ENCODE measurements around the gene GIPC2. TPM values are rescaled to one million over a fixed set of nuclear protein-coding genes. Genes with fewer than 3 reads are reported as not detected.
"Not testable (repeated sequence)": the region's sequence is repeated elsewhere in the genome, so short reads cannot be mapped to it uniquely, and the experiment has no call there.

Gene GIPC2
- total RNA-seq, 1 experiment from 2014 or later = 13.4 TPM

DNA sequence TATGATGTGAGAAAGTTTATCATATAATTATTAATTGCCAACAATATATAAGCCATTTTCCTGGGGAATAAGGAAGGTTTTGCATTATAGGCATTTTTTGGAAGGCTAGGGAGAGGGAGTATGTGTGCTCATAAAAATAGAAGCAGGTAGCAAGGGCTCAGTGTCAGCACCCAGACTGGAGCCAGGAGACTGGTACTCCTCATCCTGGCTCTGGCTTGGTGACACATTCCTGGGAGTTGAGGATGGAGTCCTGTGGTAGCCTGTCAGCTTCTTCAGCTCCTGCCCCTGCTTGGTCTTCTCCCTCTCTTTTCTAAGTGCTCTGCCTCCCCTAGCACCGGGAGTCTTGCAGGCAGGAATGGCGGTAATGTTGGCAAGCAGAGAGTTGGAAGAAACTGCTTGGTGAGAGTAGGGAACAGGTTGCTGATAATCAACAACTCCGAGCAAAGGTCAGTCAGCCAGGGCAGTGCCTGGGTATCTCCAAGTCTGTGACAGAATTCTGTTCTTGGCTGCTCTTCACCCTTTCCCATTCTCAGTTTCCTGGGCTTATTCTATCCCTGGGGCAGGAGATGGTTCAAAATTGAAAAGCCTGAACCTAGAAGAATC is 23.0 kb downstream of the GIPC2 start:
- DNase-seq (ENCODE audit: low spot score) = peak; percentile 21

DNA sequence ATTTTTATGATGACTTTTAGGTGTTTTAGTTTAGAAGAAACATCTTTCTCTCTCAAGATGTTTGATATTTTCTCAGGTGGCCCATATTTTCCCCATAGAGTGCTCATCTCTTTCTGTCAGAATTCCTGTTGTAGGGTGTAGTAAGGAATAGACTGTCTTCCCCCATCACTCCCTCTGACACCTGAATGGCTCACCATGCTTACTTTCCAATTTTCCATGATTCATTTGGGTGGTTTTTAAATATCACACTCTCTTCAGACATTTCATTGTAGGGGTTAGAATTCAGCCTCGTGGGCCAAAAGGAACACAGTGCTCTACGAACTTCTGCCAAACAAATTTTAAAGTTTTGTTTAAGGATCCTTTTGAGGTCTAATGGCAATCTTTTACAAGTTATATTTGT is 24.0 kb downstream of the GIPC2 start:
- DNase-seq (ENCODE audit: low spot score) = no peak

DNA sequence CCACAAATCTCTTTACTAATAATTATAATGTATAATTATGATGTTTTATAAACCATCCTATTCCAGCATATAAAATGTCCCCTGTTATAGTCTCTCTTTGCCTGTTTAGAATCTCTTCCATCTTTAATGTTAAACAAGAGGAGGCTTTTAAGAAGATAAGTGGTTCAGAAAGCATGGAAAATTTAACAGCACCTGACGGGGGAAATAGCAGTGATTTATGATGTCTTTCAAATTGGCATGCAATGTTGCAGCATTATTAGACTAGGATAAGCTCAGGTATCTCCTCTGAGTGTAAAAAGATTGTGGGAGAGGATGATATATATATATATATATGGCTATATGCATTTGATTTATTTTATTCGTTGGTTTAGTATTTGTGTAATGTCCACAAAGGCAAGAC is 24.4 kb downstream of the GIPC2 start:
- DNase-seq (ENCODE audit: low spot score) = no peak

DNA sequence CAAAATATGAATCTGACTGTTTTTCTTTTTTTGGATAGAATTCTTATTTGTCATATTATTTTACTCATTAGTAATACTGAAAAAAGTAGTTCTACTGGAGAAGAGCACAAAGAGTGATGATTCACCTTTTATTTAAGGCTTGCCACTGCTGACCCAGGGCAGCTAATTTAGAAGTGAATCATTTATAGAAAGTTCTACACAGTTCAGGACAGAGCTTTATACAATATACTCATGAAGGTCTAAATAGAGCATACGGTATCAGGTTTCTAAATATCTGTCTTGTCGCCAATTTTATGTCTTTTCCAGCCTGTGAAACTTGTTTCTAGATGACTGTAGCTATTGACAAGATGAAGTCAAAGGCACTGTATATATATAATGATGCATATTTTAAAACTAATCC is 25.0 kb downstream of the GIPC2 start:
- DNase-seq (ENCODE audit: low spot score) = no peak

DNA sequence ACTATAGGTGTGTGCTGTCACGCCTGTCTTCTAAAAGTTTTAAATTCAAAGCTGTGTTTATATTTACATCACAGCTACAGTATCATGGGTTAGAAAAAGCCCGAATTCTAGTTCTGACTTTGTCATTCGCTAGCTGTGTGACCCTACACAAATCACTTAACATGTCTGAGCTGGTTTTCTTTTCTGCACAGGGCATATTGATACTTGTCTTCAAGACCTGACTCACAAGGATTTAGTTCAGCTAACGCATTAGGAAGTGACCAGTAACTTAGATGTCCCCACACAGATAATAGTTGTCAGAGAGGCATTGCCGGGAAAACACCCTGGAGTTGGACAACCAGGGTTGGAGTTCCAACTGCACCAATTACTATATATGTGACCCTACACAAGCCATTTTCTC is 25.9 kb downstream of the GIPC2 start:
- no peak for DNase-seq (ENCODE audit: low spot score)

DNA sequence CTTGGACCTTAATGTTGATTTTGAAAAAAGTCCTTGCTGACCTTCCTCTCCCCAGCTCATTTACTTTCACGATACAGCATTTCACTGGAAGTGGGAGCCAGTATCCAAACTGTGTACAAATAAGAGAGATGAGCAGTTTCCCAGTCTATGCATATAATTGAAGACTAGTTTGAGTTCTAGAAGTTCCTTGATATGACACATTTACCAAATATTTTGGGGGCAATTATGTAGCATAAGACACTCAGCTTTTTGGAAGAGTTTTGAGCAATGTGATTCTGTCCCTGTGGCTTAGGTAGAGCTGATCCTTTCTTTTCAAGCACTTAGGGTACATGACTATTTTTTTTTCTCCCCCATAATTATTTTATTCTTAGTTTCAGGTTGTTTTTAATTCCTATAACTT is 26.4 kb downstream of the GIPC2 start:
- DNase-seq (ENCODE audit: low spot score) = no peak

DNA sequence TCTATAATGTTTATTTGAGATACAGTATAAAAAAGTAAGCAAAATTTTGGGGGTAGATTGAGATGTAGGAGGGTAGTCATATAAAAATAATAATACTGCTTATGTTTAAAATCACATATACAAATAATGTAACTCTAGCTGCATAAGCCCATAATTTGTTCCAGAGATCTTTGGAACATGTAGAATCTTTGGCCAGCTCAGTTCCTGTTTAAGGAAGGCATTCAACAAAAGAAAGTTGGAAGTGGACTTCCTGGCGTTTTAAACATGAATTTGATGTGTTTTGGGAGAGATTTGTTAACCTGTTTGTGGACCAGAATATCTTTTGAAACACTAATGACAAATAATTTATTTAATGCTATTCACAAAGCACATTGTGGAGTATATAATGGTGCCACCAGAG is 27.7 kb downstream of the GIPC2 start:
- DNase-seq (ENCODE audit: low spot score) = no peak

DNA sequence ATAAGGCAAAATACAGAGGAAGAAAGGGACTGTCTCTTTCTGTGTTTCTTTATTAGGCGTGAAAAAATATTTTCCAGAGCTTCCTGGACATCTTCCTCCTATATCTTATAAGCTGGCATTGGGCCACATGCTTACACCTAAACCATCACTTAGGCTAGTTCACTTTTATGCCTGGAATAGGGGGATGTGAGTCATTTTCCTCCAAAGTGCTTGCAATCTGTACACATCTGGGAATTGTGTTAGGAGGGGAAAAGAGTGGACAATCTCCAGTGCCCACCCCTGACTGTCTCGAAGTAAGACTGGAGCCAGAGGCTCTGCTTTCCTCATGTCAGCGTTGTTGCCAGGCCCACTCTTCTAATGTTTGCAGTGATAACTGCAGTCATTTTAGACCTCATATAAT is 29.9 kb downstream of the GIPC2 start:
- no peak for DNase-seq (ENCODE audit: low spot score)

DNA sequence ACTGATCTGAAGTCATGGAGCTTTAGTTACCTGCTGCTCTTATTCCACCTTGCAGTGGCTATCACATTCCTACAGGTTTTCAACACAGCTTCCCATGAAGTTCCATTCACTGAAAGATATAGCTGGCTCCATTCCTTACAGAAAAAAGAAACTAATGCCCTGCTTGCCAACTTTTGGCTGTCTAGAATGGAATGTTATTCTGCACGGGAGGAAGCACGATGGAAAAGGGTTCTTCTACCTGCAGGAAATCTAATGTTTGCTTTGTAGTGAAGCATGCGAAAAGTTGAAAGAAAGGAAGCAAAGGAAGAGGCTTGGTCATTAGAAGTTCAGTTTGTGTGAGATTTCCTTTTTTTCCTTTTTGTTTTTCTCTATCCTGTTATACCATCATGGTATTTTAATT is 32.6 kb downstream of the GIPC2 start:
- DNase-seq (ENCODE audit: low spot score) = no peak

DNA sequence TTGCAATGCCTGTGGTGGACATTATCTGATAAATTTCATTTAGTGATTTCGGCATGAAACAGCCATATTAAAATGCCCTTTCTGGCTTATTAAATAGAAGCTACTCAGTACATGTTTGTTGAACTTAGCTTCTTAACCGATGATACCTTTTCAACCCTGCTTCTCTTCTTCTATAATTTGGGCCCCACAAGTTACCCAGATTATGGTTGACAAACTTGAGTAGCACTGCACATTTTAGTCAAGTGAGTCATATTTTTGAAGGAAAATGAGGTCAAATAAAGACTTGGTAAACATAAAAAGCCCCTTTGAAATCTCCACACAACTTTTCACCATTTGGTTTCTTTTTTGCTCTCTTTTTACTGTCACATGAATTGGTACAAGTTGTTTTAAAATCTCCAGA is 33.8 kb downstream of the GIPC2 start:
- no peak for DNase-seq (ENCODE audit: low spot score)

DNA sequence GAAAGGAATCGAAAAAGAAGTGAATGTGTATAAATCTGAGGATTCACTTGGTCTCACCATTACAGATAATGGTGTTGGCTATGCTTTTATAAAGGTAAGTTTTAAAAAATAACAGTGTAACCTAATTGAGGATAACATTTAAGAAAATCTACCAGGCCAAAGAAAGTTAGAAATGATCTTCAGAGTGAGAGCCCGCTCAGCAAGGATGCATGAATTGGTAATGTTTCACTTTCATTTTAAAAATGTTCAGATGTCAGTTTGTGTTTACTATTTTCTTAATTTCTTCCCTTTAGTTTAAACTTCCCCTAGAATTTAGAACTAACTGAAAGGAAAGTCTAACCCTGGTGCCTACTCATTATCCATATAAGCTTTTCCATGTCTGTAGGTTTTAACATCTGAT is 35.0 kb downstream of the GIPC2 start:
- DNase-seq (ENCODE audit: low spot score) = no peak

DNA sequence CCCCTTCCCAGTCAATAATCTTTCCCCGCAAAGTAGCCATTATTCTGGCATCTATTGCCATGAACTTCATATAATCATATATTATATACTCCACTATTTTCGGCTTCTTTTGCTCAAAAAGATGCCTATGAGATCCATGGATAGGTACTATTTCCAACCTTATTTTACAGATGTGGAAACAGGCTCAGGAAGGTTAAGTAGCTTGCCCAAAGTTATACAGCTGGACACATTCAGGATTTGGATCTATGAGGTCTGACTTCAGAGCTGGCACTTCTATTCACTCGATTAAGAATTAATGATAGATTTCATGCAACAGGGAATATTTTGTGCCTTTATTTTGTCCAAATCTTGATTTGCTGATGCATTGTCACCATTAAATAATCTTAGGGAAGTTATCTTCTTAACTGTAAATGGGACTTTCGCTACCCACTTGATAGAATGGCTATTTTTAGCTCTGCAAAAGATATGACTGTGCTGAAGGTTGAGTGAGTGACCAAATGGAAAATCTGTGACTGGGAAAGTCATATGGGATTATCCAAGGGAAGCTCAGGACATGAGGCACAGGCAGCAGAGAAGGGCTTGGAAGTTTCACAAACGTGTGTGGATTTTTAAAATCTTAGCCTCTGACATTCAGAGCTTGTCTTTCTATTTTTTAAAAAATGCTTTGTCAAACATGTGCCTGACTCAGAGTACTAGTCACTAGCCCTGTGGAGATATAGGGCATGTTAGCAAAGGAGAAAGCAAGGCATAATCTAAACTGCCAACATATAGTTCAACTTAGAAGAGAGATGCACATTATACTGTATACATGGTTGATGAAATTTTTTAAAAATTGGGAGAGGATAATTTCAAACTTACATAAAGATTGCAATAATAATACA is 36.5 kb downstream of the GIPC2 start:
- no peak for DNase-seq (ENCODE audit: low spot score)

DNA sequence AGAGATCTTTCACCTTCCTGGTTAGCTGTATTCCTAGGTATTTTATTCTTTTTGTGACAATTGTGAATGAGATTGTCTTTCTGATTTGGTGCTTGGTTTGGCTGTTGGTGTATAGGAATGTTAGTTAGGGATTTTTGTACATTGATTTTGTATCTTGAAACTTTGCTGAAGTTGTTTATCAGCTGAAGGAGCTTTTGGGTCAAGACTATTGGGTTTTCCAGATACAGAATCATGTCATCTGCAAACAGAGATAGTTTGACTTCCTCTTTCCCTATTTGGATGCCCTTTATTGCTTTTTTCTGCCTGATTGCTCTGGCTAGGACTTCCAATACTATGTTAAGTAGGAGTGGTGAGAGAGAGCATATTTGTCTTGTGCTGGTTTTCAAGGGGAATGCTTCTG is 38.9 kb downstream of the GIPC2 start:
- not testable (repeated sequence) for DNase-seq (ENCODE audit: low spot score)

DNA sequence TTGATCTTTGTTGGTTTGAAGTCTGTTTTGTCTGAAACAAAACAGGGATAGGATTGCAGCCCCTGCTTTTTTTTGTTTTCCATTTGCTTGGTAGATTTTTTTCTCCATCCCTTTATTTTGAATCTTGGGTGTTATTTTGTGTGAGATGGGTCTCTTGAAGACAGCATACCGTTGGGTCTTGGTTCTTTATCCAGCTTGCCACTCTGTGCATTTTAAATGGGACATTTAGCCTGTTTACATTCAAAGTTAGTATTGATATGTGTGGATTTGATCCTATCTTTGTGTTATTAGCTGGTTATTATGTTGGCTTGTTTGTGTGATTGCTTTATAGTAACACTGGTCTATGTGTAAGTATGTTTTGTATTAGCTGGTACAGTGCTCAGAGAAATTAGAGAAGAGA is 40.9 kb downstream of the GIPC2 start:
- DNase-seq (ENCODE audit: low spot score) = no peak

DNA sequence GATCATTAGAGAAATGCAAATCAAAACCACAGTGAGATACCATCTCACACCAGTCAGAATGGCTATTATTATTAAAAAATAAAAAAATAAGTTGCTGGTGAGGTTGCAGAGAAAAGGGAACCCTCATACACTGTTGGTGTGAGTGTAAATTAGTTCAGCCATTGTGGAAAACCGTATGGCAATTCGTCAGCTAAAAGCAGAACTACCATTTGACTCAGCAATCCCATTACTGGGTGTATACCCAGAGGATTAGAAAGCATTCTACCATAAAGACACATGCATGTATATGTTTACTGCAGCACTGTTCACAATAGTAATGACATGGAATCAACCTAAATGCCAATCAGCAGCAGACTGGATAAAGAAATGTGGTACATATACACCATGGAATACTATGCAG is 42.2 kb downstream of the GIPC2 start:
- DNase-seq (ENCODE audit: low spot score) = no peak

DNA sequence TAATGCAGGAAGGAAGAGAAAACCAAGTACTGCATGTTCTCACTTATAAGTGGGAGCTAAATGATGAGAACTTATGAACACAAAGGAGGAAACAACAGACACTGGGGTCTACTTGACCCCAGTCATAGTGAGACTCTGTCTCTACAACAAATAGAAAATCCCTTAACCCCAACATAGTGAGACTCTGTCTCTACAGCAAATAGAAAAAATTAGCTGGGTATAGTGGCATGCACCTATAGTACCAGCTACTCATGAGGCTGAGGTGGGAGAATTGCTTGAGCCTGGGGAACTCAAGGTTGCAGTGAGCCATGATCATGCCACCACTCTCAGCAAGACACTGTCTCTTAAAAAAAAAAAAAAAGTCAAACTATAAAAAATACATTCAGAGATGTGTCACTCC is 42.7 kb downstream of the GIPC2 start:
- no peak for DNase-seq (ENCODE audit: low spot score)

DNA sequence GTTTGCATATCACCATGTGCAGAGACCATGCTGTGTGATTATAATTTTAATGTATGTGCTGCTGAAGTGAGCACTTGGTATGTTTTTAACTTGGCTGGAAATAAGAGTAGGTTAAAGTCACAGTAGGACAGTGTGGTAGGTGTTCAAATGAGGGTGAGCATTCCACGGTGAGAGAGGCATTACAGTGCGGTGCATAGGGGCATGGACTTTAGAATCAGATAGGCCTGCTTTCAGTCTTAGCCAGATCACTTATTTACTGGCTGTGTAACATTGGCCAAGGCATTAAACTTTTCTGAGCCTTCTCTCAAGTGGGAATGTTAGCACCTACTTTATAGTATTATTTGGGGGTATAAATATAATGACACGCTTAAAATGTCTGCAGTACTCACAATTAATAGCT is 43.2 kb downstream of the GIPC2 start:
- DNase-seq (ENCODE audit: low spot score) = no peak

DNA sequence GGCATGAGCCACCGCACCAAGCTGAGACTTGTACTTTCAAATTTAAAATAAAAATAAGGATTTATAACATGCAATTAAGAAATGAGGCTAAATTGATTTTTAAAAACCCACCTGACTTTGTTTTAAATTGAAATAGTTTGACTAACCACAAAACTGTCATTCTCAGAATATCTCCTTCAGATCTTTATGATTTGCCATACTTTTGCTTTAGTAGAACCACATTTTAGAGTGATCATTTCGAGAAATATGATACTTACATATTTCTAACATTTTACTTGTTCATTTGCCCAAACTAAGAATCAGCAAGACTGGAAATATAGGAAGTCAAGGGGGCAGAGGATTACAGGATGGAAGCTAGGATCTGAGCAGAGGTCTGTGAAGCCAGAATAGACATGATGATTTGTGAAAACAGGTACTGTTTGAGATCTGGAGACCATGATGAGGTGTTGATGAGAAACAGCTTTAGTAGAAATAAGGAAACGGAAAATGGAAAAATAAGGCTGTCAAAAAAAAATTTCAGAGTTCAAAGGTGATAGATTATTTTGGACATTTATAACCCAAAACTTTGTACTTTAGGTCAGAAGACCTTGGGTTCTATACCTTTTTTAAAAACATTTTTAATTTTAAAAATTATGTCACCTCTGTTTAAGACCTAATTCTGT is 44.8 kb downstream of the GIPC2 start:
- DNase-seq (ENCODE audit: low spot score) = no peak

DNA sequence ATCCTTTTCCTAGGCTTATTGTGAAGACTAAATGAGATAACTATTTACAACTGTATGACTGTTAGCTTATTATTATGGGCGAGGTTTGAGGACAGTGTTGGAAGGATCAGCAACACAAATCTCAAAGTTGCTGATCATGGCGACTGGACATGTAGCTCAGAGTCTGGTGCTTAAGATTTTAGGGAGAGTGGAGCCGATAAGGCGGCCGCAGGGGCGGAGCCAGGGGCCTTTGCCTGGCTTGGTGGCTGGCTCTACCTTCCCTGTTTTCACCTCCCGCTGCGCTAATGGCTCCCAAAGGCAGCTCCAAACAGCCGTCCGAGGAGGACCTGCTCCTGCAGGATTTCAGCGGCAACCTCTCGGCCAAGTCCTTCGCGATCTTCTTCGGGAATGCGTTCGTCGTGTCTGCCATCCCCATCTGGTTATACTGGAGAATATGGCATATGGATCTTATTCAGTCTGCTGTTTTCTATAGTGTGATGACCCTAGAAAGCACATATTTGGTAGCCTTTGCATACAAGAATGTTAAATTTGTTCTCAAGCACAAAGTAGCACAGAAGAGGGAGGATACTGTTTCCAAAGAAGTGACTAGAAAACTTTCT is 45.5 kb downstream of the GIPC2 start:
- DNase-seq (ENCODE audit: low spot score) = no peak

DNA sequence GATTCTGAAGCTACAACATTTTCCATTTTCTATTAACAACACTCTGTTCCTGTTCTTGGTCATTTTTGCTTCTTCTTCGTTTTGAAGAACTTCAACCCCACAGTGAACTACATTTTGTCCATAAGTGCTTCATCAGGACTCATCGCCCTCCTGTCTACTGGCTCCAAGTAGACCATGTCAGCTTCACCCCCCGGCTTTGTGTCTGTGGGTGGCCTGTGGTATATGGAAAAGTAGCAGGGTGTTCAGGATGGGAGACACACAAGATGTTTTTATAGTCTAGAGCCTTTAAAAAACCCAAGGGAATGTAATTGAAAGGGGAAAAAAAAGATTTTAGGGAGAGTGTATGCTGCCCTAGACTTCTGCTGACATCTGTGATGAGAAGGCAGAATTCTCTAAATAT is 46.1 kb downstream of the GIPC2 start:
- DNase-seq (ENCODE audit: low spot score) = no peak

DNA sequence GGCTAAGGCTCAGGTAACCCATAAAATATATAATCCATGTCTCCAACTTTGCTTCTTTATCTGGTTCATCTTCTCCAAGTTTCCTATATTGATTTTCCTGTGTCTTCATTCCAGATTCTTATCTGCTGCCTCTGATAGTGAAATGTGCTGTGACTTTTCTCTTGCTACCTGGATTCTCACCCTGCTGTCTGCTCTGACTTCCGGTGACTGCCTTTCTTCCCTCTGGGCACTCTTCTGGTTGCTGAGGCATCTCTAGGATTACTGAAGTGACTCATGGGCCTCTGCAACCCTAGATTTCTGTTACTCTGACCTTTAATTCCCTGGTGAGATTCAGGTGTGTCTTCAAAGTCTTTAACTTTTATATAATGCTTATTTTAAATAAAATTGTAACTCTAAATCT is 46.9 kb downstream of the GIPC2 start:
- DNase-seq (ENCODE audit: low spot score) = no peak

DNA sequence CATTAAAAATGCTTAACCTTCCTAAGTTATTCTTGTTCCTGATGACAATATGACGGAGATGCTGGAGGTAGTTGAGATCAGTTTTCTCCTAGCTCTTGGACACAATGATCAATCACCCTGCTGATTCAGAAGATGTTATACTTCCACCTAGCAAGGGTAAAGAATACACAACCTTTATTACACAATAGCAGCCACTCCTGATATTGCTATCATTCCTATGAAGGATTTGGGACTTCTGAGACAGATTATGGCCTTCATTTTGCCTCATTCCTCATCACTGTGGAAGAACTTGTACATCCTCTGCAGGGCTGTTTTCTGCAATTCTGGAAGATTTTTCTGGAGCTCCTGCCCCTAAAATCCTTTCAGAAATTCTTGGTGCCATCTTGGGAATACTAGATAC is 47.8 kb downstream of the GIPC2 start:
- DNase-seq (ENCODE audit: low spot score) = no peak

DNA sequence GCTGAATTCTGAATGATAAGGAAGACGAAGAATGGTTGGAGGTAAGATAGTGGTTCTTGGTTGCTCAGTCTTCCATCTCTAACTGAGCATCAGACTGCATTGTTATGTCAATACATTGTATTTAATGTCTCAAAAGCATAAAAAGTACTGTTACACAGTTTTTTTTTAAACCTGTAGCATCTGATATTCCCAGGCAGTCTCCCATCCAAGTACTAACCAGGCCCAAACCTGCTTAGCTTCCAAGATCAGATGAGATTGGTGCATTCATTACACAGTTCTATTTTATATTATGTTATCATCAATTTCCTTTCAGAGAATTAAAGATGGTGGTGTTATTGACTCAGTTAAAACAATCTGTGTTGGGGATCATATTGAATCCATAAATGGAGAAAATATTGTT is 48.9 kb downstream of the GIPC2 start:
- no peak for DNase-seq (ENCODE audit: low spot score)

Measured in HT-29 (cell line).